Activated T-cell treated with anti-CD3 and anti-CD28 coated beads, Interleukin-2, amount 50 U/mL, for 1 hour (primary cell): ENCODE measurements around the gene LCP1.

Experiments used
- DNase-seq: peaks from one replicate; pipeline ENCODE4 v3.0.0-alpha.2; 2020

Gene LCP1

GRCh38 chr13:46097663-46098062 is 84.3 kb downstream of the LCP1 start:
- DNase-seq: no peak

DNA sequence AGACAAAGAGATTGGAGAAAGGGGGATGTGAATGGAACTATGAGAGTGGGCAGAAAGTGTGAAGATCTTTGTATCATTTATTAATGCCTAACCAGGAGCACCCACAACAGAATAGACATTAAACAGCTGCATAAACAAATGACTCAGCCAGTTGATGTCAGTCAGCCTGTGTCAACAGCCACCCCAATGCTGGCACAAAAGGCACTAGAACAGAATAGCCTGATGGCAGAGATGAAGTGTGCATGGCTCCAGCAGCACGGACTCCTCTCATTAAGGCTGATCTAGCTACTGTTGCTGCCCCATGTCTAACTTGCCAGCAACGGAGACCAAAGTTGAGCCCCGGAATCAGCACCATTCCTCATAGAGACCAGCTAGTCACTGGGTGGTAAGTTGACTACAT is 85.0 kb downstream of the LCP1 start:
- no peak for DNase-seq

GRCh38 chr13:46094478-46094877 is 87.5 kb downstream of the LCP1 start:
- DNase-seq: no peak

DNA sequence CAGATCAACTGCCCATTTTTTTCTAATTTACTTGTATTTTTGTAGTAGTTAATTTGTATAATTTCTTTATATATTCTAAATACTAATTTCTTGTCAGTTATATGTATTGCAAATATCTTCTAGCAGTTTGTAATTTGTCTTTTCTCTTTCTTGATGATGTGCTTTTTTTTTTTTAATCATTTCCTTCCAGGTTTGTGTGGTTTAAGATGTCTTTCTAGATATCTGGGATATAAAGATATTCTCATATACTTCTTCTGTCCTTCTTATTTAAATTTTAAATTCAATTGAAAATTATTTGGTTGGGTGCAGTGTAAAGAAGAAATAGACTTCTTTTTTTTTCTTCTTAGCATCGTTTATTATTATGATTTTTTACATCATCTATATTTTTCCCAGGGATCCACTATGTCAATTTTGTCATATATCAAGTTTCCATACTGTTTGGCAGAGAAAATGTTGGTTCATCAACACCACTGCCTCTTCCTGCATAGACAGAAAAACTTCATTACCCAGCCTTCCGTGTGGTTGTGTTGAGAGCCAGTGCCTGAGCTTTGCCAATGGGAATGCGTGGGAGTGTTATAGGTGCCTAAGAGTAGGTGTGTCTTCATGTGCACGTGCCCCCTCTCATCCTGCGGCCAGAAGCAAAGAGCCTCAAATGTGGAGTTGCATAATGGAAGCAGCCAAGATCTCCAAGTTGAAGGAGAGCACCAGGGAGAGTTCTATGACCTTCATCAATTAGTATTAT is 93.0 kb downstream of the LCP1 start:
- DNase-seq: no peak

DNA sequence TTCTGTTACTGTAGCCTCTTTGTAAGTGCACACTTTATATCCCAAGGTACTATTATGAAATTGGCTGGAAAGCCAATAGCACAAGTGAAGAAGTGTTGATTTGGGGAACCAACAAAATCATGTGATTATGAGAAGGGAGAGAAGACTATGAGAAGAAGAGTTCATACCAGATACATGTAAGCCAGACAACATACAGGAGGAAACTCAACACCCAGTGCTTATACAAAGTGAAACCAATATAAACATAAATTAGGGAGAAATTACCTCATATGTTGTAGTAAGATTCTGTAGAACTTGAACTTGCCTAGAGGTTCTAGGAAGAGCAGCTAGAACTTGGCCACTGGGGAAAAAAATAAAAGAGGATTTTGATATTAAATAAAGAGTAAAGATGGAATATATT is 94.5 kb downstream of the LCP1 start:
- DNase-seq: no peak

GRCh38 chr13:46086985-46087384 is 95.0 kb downstream of the LCP1 start:
- no peak for DNase-seq

GRCh38 chr13:46086421-46086922 is 95.5 kb downstream of the LCP1 start:
- no peak for DNase-seq

DNA sequence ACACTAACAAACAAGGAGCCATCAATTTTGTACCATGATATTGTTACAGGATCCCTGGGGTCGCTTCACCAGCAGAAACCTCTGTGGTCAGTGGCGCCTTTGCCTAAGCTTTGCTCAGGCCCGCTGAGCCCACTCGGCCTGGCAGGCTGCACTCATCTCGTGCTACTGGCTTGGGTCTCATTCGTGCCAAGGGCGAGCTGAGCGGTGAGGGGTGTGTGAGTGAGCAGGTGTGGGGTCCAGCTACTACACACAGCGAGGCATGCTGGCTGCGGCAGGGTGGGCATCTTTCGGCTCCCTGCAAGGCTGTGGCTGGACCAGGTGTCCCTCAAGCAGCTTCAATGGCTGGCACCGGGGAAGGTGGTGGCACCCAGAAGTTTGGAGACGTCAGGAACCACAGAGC is 96.2 kb downstream of the LCP1 start:
- DNase-seq: no peak

DNA sequence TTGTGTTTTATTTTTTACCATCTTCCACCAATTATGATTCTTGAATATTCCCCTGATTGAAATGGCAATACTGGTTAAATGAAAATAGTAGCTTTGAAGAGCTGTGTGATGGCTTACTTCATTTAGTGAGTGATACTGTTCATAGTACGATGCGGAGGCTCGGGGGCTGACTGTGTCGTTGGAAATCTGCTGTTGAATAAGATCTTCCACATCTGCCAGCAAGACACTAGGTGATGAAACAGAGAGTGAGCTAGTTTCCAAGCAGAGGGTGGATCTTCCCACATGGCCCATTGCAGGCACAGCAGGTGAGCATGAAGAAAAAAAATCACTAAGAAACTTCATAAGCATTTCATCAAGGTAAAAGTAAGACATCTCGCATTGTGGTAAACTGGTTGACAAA is 99.7 kb downstream of the LCP1 start:
- no peak for DNase-seq

DNA sequence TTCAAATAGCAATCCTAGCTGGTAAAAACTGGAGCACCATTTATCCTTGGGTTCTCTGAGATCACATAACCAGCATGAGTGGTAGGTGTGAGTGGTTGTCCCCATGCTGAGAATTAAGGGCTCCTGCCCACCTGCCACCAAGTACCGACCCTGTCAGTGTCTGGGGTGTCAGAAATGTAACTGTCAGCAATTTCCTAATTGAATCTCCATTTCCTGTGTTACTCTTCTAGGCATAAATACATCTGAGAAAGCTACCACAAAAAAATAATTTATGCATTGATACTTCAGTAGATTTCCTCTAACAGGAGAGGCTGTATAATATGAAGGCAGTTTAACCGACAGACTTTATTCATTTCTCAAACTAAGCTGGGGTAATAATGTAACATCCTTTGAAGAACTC is 102.2 kb downstream of the LCP1 start:
- no peak for DNase-seq

GRCh38 chr13:46077265-46077664 is 104.7 kb downstream of the LCP1 start:
- DNase-seq: no peak

DNA sequence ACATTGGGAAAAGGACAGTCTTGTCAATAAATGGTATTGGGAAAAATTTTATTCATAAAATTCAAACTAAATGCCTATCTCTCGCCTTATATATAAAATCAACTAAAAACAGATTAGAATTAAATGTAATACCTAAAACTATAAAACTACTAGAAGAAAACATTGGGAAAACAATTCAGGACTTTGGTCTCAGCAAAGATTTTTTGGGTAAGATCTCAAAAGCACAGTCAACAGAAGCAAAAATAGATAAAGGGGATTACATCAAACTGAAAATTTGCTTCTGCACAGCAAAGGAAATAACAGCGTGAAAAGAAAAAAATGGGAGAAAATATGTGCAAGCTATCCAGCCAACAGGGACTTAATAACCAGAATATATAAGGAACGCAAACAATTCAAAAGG is 105.2 kb downstream of the LCP1 start:
- no peak for DNase-seq
